HG02938 (cell line): ENCODE results near the gene DGKB.
"Not testable (repeated sequence)": the region's sequence is repeated elsewhere in the genome, so short reads cannot be mapped to it uniquely, and the experiment has no call there.

Experiments used
- ATAC-seq: cut with Tn5 transposase; IDR thresholded peaks from one replicate; pipeline ENCODE4 v1.9.1; 2021; ENCODE audit warnings: mild to moderate bottlenecking, moderate library complexity; ENCODE audit not compliant: unreplicated experiment

The DGKB gene

GRCh38 chr7:14332155-14332554 is 570.4 kb downstream of the DGKB start:
- ATAC-seq = no peak

DNA sequence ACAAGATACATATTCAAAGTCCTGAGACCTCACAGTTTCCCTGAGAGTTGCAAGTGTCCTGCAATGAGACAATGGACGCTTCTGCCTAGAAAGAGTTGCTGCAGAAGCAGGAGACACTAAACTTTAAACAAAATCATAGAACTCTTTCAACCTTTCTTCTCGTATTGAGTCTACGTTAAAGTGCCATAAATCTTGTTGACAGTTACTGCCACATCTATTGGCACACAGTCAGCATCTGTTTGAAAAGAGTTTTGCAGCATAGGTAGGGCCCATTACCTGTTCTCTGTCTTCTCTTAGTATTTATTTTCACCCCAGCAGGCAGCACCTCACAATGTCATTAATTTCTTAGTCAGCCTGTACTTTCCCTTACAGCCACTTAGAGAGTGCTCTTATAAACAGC is 577.8 kb downstream of the DGKB start:
- no peak for ATAC-seq

DNA sequence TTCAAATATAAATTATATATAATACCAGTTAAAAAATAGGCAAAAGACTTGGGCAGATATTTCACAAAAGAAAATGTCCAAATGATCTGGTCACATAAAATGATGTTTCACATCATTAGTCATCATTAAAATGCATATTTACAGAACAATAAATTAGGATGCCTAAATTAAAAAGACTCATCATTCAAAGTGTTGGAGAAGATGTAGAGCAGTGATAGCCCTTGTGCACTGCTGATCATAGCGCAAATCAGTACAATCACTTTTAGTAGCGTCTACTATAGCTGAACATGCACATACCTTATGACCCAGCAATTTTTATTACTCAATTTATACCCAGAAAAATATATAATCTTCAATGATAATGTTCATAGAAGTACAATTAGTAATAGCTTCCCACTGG is 579.8 kb downstream of the DGKB start:
- ATAC-seq = no peak

DNA sequence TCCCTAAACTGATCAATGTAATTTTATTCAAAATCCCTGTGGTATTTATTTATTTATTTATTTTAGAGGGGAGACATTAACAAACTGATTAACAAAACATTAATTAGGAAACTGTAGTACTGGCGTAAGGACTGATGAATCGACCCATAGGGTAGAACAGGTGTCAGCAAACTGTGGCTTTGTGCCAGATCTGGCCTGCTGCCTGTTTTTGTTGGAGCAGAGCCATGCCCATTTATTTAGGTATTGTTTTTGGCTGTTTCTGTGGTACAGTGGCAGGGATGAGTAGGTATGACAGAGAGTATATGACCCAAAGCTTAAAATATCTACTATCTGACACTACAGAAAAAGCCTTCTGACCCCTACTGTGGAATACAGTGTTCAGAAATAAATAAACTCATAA is 580.6 kb downstream of the DGKB start:
- ATAC-seq = no peak

DNA sequence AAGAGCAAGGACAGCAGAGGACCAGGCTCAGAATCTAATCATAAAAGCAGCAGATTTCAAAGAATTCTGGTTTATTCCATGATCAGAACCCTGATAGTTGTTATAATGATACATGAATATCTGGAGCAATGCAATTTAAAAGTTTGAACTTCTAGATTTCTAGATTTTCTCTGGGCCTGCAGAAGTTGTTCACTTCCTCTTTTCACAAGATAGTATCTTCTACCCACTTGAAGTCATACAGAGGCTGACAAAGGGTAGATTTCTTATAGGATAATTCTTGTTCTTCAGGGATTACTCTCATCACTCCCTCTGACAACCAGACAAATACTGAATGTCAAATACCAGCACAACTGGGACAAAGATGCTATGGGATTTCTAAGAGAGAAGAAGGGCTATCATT is 593.1 kb downstream of the DGKB start:
- no peak for ATAC-seq

DNA sequence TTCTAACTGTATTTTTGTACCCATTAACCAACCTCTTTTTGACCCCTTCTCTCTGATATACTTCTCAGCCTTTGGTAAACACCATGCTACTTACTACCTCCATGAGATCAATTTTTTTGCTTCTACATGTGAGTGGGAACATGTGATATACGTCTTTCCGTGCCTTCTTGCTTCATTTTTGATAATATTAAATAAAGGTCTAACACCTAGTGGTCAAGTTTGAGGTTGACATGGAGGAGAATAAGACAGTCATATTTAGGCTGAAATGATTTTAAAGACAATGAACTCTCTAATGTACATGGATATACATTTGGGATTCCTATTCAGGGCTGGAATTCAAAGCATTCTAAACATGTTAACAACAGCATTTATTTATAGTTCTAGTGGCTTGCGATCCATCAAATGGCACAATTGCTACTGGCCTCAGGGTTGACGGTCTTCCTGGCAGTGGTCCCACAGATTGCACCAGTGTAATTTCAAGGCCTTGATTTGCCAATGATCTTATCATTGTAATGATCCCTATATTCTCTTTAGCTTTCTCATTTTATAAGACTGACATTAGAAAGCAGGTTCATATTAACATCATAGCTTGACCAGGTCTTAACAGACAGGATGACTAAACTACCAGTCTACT is 597.2 kb downstream of the DGKB start:
- ATAC-seq = no peak

GRCh38 chr7:14303536-14303935 is 599.0 kb downstream of the DGKB start:
- no peak for ATAC-seq

DNA sequence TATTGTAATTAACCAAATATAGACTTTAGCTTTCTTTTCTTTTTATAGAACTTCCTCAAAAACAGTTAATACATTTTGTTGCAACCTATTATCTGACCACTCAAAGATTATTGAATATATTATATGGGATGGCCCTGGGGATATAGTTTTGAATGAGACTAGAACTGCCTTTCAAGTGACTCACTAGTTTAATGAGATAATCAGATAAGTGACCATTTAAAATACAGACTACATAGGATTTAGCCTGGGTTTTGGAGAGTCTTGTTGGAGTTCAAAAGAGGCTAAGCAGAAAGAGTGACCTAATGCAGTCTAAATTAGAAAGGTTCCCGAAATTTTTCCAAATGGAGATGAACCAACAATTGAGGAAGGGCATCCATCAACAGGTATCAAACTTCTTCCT is 607.9 kb downstream of the DGKB start:
- ATAC-seq = no peak

DNA sequence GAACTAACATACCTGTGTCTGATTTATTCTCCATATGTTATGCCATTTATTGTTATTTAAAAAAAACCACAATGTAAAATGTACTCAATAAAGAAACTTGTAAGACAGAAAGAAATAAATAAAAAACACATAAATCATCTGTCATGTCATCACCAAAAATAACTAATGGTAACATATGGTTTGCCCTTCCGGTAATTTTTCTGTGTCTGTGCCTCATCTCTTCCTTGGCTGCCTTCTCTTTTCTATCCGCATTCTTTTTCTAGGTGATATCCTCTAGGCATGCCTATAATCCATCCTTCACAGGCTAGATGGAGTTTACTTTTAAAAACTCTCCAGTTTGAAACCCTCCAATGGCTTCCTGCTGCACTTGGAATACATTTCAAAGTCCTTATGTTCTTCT is 609.1 kb downstream of the DGKB start:
- ATAC-seq = no peak

DNA sequence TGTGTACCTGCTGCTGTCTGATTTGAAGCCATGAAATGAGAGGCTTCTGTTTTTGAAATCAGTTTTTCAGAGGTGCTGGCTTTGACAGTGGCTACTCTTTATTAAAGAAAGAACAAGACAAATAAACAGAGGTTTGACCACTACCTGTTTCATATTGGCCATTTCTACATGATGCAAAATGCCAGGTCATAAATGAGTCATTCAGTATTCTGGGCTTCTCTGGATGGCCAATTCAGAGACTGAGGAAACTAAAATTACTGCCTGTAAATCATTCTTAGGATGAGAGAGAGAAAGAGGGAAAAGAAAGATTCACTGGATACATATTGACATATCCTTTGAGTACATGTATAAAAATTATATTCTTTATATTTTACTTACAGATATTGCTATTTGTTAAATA is 609.8 kb downstream of the DGKB start:
- no peak for ATAC-seq

GRCh38 chr7:14289957-14290356 is 612.6 kb downstream of the DGKB start:
- ATAC-seq = no peak

DNA sequence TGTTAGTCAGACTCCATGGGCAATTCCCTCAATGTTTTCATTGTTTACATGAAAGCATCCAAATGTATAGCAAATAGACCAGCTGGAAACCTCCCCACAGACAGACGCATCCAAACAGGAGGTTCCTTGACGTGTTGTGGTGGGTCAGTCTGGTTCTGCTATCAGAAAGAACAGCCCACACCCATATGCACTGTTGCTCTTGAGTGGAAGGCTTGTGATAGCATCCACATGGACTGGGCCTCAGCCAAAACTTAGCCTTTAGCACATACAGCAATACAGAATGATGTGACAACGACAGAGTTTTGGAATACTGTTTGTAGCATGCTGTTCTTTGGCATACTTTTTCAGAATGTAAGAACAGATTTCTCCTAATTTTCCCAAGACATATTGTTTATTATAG is 613.9 kb downstream of the DGKB start:
- ATAC-seq = no peak

GRCh38 chr7:14287398-14287797 is 615.2 kb downstream of the DGKB start:
- no peak for ATAC-seq

DNA sequence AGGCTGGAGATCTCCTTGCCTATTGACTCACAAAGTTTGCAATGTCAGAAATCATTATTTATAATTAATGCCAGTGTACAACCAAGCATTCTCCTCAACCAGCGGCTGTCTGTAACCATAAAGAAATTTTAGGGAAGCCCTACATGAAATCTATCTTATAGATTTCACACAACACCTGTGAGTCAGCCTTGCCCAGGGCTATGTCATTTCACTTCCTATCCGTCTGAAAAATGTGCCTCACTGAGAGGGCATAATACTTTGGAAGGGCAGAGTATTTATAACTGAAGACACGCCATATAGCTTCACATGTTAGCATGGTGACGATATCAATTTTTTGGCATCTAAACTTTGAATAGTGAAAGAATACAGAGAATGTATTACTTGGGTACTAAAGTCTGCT is 616.5 kb downstream of the DGKB start:
- no peak for ATAC-seq

DNA sequence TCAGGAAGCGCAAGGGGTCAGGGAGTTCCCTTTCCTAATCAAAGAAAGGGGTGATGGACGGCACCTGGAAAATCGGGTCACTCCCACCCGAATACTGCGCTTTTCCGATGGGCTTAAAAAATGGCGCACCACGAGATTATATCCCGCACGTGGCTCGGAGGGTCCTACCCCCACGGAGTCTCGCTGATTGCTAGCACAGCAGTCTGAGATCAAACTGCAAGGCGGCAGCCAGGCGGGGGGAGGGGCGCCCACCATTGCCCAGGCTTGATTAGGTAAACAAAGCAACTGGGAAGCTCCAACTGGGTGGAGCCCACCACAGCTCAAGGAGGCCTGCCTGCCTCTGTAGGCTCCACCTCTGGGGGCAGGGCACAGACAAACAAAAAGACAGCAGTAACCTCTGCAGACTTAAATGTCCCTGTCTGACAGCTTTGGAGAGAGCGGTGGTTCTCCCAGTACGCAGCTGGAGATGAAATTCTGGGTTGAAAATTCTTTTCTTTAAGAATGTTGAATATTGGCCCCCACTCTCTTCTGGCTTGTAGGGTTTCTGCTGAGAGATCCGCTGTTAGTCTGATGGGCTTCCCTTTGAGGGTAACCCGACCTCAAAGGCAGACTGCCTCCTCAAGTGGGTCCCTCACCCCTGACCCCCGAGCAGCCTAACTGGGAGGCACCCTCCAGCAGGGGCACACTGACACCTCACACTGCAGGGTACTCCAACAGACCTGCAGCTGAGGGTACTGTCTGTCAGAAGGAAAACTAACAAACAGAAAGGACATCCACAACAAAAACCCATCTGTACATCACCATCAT is 623.3 kb downstream of the DGKB start:
- ATAC-seq = not testable (repeated sequence)

- no peak for ATAC-seq
Observed at GRCh38 chr7:14275356-14275755, 627.2 kb downstream of the DGKB start.

GRCh38 chr7:14271441-14271840 is 631.1 kb downstream of the DGKB start:
- no peak for ATAC-seq

- ATAC-seq = no peak
Observed at GRCh38 chr7:14270099-14270498, 632.5 kb downstream of the DGKB start.

DNA sequence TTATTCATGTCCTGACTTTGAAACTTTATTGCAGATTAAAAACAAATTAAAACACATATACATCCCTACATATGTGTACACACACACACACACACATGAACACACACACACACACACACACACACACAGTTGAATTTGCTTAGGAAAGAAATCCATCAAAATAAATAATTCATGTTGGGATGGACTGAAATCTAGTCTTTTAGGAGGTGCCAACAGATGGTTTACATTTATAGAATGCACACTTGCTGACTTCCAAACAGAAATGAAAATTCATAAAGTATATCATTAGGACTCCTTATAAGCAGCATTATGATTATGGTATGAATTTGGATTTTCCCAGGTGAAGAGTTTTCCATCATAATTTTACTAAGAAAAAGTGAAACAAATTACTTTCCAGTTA is 642.5 kb downstream of the DGKB start:
- no peak for ATAC-seq

DNA sequence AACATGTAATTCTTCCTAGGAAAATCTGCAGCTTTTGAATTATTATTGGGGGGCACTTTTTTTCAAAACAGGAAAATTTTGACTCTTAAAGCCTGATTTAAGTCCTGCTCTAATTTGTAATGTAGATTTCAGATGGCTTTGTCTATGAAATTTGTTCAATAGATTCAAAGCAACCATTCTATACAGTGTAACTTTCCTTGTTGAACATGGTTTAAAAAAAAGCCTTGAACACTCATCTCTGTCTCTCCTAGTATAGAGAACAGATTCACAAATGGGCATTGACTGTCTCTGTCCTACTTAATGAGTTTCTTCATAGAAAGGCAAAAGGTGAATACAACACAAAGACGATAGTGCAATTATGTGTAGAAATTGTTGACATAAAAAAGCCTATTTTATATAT is 643.7 kb downstream of the DGKB start:
- no peak for ATAC-seq

GRCh38 chr7:14258441-14258840 is 644.1 kb downstream of the DGKB start:
- ATAC-seq = no peak

GRCh38 chr7:14252458-14252857 is 650.1 kb downstream of the DGKB start:
- ATAC-seq = no peak

DNA sequence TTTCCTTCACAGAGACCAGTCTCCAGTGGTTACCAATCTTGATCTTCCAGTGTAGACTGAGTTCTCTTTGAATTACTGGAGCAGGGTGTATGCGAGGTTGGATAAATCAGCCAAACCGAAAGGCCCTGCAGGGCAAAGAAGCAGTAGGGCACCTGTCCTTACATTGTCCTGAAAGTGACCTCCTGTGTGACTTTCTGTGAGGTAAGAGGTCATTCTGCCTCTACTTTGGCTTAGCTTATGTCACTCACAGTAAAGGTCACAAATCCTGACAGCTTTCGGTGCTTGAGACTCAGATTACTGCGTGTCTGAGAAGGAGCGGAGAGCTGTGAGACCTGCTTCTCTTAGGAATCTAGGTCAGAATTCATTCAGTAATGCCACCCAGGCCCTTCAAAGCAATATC is 660.4 kb downstream of the DGKB start:
- no peak for ATAC-seq
